Neuron (in vitro differentiated cells): Measurements from ENCODE around the gene MAPK7.

Experiments
- H2AFZ ChIP-seq: one replicate; pipeline ENCODE4 v1.6.1; 2013; ENCODE audit warnings: low read depth, mild to moderate bottlenecking, inconsistent platforms, low read length, moderate library complexity
- H3K27me3 ChIP-seq: one replicate; pipeline ENCODE4 v1.6.1; 2013; ENCODE audit warnings: low read length; ENCODE audit not compliant: insufficient read depth
- H3K36me3 ChIP-seq: one replicate; pipeline ENCODE4 v1.6.1; 2013; ENCODE audit warnings: low read length; ENCODE audit not compliant: insufficient read depth
- H3K4me1 ChIP-seq: one replicate; pipeline ENCODE4 v1.6.1; 2013; ENCODE audit warnings: low read length; ENCODE audit not compliant: insufficient read depth
- H3K4me3 ChIP-seq: 2 replicates; pipeline ENCODE4 v1.5.1; 2013; ENCODE audit warnings: mild to moderate bottlenecking, low read length, moderate library complexity
- H3K9me3 ChIP-seq: one replicate; pipeline ENCODE4 v1.6.1; 2013; ENCODE audit warnings: low read length

MAPK7 gene

DNA sequence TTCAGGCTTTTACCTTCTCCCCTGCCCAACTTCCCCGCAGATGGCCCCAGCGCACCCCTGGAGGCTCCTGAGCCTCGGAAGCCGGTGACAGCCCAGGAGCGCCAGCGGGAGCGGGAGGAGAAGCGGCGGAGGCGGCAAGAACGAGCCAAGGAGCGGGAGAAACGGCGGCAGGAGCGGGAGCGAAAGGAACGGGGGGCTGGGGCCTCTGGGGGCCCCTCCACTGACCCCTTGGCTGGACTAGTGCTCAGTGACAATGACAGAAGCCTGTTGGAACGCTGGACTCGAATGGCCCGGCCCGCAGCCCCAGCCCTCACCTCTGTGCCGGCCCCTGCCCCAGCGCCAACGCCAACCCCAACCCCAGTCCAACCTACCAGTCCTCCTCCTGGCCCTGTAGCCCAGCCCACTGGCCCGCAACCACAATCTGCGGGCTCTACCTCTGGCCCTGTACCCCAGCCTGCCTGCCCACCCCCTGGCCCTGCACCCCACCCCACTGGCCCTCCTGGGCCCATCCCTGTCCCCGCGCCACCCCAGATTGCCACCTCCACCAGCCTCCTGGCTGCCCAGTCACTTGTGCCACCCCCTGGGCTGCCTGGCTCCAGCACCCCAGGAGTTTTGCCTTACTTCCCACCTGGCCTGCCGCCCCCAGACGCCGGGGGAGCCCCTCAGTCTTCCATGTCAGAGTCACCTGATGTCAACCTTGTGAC, 3.6 kb downstream of the MAPK7 start:
- no peak overlapping the region for H3K4me3 ChIP-seq
- H3K4me1 ChIP-seq, result peaks cover 23% of the 10 kb centered on the region
- H3K27me3 ChIP-seq, result no peaks in the 10 kb centered on the region
- no peaks in the 10 kb centered on the region for H3K9me3 ChIP-seq
- H2AFZ ChIP-seq, result no peak overlapping the region
- peaks cover 59% of the 10 kb centered on the region for H3K36me3 ChIP-seq

DNA sequence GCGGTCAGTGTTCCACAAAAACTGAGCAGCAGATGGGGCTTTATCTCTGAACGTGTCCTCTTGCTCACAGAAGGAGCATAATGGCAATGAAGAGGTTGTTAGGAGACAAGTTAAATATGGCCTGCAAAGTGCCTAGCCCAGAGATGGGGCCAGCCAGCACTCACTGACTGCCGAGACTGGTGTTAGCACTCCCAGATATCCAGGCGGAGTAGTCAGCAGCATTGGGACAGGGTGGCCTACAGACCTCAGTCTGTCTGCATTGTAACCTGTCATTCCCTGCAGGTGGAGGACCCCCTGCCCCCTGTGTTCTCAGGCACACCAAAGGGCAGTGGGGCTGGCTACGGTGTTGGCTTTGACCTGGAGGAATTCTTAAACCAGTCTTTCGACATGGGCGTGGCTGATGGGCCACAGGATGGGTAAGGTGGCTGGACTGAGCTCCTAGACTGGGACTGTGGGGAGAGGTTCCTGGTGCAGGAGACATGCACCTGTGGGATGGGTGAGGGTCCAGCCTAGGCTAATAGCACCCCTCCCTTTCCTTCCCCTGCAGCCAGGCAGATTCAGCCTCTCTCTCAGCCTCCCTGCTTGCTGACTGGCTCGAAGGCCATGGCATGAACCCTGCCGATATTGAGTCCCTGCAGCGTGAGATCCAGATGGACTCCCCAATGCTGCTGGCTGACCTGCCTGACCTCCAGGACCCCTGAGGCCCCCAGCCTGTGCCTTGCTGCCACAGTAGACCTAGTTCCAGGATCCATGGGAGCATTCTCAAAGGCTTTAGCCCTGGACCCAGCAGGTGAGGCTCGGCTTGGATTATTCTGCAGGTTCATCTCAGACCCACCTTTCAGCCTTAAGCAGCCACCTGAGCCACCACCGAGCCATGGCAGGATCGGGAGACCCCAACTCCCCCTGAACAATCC, 4.5 kb downstream of the MAPK7 start:
- no peak overlapping the region for H3K4me3 ChIP-seq
- H3K9me3 ChIP-seq, result no peaks in the 10 kb centered on the region
- no peaks in the 10 kb centered on the region for H3K27me3 ChIP-seq
- H3K4me1 ChIP-seq, result peaks cover 25% of the 10 kb centered on the region
- no peak overlapping the region for H2AFZ ChIP-seq
- H3K36me3 ChIP-seq, result peaks cover 59% of the 10 kb centered on the region

DNA sequence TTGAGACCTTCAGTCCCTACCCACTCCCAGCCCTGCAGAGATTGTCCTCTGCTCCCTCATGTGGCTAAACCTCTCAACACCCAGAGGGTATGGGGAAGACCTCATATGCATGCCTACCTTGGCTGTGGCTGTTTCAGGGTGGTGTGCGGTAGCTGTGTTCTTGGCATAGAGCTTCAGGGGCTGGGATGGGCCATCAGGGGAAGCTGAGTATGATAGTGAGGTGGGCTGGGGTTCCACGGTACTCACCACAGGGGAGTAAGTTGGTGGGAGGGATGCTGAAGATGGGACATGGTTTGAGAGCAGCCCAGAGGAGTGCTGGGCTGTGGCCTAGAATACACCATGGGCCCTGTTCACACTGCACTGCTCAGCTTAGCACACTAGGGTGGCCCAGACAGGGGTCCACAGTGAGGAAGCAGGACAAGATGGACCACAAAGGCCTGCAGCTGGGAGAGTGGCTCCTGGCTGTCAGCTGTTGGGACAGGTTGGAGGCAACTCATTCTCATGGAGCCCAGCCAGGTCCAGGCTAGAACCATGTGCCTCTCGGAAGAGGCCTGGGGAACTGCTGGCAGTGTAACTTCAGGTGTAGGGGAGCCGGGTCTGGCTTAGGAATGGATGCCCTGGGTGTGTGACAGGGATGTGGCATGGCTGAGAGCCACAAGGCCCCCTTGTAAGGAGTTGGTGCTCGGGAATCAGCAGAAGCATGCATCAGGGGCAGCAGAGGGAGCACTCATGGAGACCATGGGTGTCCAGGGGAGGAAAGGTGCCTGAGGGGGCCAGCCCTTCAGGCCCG, 5.6 kb downstream of the MAPK7 start:
- Histone ChIP-seq H3K4me1 (peaks cover 25% of the 10 kb centered on the region), H3K27me3 (no peaks in the 10 kb centered on the region), H3K9me3 (no peaks in the 10 kb centered on the region), H2AFZ (no peak overlapping the region), H3K4me3 (no peak overlapping the region), H3K36me3 (peaks cover 59% of the 10 kb centered on the region)

DNA sequence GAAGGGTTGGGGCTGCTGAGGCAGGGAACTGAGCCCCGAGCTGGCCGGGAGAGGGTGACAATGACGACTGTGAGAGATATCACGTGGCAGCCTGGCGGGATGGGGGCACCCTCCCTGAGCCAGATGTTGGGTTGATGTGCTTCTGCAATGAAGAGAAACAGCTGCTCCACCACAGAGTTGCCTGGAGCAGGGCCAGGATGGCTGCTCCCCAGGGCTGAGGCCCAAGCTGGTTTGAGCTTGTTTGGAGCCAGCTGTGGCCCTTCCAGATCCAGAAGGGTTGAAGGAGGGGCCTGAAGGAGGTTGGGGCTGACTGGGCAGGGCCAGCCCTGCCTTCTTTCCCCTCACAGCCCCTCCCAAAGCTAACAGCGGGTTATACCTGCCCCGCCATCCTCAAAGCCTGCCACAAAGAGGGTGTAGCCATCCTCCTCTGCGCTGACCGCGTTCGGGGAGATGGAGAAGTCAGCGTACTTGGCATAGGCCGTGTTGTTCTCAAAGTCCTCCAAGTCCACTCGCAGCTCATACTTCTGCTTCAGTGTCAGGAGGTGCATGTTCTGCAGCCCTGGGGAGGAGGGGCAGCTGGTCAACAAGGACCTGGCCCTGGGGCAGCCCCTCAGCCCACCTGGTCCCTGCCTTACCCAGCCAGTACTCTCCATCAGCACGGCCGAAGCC, 6.6 kb downstream of the MAPK7 start:
- peaks cover 17% of the 10 kb centered on the region for H3K4me1 ChIP-seq
- H3K36me3 ChIP-seq, result peaks cover 51% of the 10 kb centered on the region
- no peak overlapping the region for H2AFZ ChIP-seq
- H3K4me3 ChIP-seq, result no peak overlapping the region
- no peaks in the 10 kb centered on the region for H3K9me3 ChIP-seq
- H3K27me3 ChIP-seq, result peaks cover 3% of the 10 kb centered on the region

DNA sequence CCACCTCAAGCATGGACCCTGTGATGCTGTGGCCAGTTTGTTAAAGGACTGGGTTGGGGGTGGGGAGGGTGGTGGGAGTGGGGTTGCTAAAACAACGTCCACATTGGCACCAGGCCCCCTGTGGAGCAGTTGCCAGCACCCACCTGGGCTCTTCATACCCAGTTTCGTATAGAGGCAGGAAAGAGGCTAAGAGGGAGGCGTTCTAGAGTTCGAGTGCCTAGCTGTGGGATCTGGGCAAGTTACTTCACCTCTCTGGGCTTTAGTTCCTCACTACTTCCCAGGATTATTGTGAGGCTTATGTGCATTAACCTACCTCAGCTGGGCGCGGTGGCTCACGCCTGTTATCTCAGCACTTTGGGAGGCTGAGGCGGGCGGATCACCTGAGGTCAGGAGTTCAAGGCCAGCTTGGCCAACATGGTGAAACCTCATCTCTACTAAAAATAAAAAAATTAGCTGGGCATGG, 7.3 kb downstream of the MAPK7 start:
- no peak overlapping the region for H2AFZ ChIP-seq
- H3K4me3 ChIP-seq, result no peak overlapping the region
- H3K4me1 ChIP-seq, result peaks cover 17% of the 10 kb centered on the region
- H3K36me3 ChIP-seq, result peaks cover 44% of the 10 kb centered on the region
- H3K27me3 ChIP-seq, result peaks cover 3% of the 10 kb centered on the region
- H3K9me3 ChIP-seq, result no peaks in the 10 kb centered on the region

DNA sequence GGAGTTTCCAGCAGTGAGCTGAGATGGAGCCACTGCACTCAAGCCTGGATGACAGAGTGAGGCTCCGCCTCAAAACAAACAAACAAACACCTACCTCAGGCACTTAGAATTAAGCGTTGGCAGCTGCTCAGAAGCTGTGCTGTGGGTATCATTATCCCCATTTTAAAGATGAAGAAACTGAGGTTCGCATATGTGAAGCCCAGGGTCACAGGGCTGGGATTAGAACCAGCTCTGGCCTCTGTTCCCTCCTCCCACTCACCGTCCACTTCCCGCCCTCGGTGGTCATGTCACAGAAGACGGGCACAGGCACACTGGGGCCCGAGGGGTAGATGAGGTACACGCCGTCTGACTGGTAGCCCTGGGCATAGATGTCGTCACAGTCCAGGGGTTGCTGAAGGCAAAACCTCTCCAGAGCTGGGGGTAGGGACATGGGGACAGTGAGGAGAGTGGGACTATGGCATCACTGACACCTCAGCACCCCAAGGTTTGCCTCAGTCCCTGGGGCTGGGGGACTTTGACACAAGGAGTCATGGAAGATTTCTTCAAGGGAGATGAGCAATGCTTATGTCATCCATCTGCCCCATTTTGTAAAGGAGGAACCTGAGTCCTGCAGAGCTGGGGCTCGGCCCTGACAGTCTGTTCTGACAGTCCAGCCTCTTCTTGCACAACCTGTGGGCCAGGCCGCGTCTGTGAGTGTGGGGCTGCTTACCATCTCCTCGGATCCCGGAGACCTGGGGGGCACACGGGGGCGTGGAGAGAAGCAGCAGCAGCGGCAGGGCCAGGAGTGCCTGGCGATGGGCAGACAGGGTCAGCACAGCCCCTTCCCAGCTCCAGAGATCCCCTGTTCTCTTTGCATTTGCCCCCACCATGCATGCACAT, 8.0 kb downstream of the MAPK7 start:
- H2AFZ ChIP-seq, result no peak overlapping the region
- peaks cover 17% of the 10 kb centered on the region for H3K4me1 ChIP-seq
- no peaks in the 10 kb centered on the region for H3K9me3 ChIP-seq
- H3K27me3 ChIP-seq, result peaks cover 3% of the 10 kb centered on the region
- H3K36me3 ChIP-seq, result peaks cover 36% of the 10 kb centered on the region
- H3K4me3 ChIP-seq, result no peak overlapping the region

DNA sequence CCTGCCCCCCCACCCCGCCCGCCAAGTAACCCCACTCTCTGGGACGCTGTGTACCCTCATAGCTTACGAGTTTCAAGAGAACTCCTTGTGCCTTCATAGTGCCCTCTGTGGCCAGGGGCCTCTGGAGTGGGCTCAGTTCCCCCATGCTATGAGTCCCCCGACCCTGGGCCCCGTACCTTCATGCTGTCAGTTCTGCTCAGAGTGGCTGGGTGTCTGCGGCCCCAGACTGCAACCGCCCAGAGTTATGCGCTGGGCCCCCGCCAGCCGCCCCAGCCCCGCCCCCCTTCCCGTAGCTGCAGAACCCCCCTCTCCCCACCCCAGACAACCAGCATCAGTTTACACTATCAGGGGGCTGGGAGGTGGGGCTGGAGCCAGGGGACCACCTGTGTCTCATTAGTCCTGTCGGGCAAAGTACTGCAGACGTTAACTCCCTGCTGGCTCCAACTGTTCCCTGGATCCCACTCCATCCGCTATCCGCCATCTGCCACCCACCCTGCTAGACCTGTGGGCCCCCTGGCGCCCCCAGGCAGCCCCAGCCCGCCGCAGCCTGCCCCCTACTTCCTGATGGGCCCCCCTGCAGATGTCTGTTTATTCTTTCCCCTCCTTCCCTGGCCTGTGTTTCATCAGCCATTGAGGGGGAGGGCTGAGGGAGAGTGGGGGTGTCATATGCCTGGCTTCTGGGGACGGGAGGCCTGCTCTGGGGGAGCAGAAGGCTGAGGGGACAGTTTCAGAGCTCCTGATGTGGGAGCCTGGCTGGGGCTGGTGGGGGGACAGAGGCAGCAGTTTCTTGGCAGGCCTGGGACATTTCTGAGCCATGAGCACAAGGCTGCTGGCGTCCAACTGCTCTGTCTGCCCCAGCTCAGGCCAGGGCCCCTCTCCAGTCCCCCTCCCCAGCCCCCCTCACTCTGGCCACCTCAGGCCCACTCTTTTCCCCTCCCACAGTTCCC, 8.9 kb downstream of the MAPK7 start, which contains the start of gene MFAP4:
Gene MFAP4, minus strand, starts transcription at position 217 of the 947 bp plus-strand sequence. Its CDS starts 35 bp downstream, at position 182.
- Histone ChIP-seq H3K4me3 (no peak within 1 kb of the TSS), H3K27me3 (peaks cover 9% of the 10 kb centered on the region), H3K36me3 (peaks cover 29% of the 10 kb centered on the region), H3K4me1 (peaks cover 17% of the 10 kb centered on the region), H2AFZ (no peak within 1 kb of the TSS), H3K9me3 (no peaks in the 10 kb centered on the region)

DNA sequence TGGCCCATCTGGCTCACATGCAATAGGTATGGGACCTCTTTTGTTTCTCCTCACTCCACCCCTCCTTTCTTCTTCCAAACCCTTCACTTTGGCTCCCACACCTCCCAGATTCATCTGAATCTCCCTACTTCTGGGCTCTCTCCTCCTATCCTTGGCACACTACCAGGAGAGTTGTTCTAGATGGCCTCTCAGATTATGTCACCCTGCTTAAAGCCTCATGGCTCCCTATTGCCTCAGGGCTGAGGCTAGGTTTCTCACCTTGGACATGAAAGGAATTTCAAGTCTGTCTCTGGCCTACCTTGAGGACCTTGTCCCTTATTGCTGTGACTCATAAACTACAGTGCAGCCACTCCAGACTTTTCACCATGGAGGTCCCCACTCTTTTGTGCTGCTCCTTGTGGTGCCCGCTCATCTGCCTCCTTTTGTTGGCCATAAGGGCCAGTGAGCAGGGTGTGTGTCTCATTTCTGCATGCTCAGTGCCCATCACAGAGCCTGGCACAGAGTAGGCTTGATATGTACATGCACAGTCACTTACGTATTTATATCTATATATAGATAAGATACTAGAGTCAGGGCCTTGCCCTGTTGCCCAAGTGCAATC, 9.7 kb downstream of the MAPK7 start:
- no peaks in the 10 kb centered on the region for H3K9me3 ChIP-seq
- no peak overlapping the region for H3K4me3 ChIP-seq
- peaks cover 22% of the 10 kb centered on the region for H3K36me3 ChIP-seq
- H3K4me1 ChIP-seq, result peaks cover 17% of the 10 kb centered on the region
- H2AFZ ChIP-seq, result no peak overlapping the region
- H3K27me3 ChIP-seq, result peaks cover 14% of the 10 kb centered on the region

DNA sequence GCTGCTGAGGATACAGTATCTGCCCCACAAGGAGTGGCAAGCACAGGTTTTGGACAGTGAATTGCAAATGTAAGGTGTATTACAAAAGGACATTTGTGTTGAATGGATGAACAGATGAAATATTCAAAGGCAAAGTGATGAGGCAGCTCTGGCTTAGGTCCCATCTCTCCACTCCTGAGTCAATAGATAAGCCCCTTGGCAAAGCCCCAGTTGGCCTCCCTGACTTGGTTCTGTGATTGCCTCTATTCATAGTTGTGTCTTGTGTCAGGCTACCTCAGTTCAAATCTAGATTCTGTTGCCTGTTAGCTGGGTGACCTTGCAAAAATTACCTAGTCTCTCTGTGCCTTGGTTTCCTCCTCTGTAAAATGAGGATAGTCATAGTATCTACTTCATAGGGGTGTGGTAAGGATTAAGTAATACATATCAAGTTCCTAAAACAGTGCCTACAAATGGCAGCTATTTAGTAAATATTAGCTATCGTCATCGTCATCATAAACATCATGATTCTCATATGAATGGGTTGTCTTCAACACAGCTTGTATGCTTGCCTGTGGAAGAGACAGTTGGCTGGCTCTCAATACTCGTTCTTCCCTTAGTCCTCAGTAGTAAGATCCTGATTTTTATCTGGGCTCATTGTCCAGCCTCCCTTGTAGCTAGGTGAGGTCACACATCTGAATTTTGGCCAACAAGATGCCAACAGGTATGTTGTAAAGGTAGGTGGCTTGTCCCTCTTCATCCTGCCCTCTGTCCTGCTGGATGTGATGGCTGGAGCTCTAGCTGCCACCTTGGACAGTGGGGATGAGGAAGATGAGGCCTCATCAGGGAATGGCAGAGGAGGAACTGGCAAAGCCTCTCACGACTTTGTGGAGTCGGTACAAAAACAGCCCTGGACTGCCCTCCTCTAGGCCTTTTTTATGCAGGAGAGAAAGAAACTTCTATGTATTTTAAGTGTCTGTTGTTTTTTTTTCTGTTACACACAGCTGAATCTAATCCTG, 10.8 kb downstream of the MAPK7 start:
- H3K4me1 ChIP-seq, result peaks cover 17% of the 10 kb centered on the region

DNA sequence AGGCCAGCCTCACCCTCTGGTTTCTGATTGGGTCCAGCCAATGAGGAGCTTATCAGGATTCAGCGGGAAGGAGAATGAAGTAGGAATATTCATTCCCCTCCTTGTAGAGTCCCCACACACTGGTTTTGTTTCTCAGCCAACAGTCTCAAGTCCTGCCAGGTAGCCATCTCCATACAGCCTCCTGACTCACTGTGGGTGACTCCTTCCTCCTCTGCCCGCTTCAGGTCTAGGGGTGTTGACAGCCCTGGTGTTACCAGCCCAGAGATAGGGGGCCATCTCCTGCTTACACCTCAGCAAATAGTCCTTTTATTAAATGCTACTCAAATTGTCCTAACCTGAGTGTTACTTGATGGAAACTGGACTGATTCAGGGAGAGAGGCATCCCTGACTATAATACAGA, 12.7 kb downstream of the MAPK7 start:
- peaks cover 17% of the 10 kb centered on the region for H3K4me1 ChIP-seq
- H3K27me3 ChIP-seq, result peaks cover 14% of the 10 kb centered on the region
- no peaks in the 10 kb centered on the region for H3K36me3 ChIP-seq
- H2AFZ ChIP-seq, result no peak overlapping the region
- H3K9me3 ChIP-seq, result no peaks in the 10 kb centered on the region
- H3K4me3 ChIP-seq, result no peak overlapping the region

More for the DNA sequence above, 10.8 kb downstream of the MAPK7 start:
- H3K4me3 ChIP-seq, result no peak overlapping the region
- no peak overlapping the region for H2AFZ ChIP-seq
- no peaks in the 10 kb centered on the region for H3K9me3 ChIP-seq
- H3K27me3 ChIP-seq, result peaks cover 14% of the 10 kb centered on the region
- peaks cover 12% of the 10 kb centered on the region for H3K36me3 ChIP-seq
